Breast epithelium (tissue), 3 donors: ENCODE results near the gene ME3.

Source experiments
- POLR2A ChIP-seq: fragments of 450-650 bp; IDR thresholded peaks from one replicate; pipeline ENCODE4 v1.6.1; 2016; ENCODE audit warnings: antibody characterized with exemption, mild to moderate bottlenecking, moderate library complexity
- POLR2AphosphoS5 ChIP-seq, 3 donors: sonication (generic); formaldehyde crosslinking; IDR thresholded peaks; one replicate each; pipeline ENCODE4 v1.6.1; 2017; ENCODE audit warnings: antibody characterized with exemption in 3 of 3
- TF ChIP-seq, protein P1 (sequence below), 3 donors: fragments of 450-650 bp; IDR thresholded peaks; one replicate each; pipeline ENCODE4 v1.5.1; 2016 to 2017; ENCODE audit warnings: antibody characterized with exemption in 3 of 3, mild to moderate bottlenecking in 3 of 3, moderate library complexity in 3 of 3

- TF ChIP-seq, protein P1, sequence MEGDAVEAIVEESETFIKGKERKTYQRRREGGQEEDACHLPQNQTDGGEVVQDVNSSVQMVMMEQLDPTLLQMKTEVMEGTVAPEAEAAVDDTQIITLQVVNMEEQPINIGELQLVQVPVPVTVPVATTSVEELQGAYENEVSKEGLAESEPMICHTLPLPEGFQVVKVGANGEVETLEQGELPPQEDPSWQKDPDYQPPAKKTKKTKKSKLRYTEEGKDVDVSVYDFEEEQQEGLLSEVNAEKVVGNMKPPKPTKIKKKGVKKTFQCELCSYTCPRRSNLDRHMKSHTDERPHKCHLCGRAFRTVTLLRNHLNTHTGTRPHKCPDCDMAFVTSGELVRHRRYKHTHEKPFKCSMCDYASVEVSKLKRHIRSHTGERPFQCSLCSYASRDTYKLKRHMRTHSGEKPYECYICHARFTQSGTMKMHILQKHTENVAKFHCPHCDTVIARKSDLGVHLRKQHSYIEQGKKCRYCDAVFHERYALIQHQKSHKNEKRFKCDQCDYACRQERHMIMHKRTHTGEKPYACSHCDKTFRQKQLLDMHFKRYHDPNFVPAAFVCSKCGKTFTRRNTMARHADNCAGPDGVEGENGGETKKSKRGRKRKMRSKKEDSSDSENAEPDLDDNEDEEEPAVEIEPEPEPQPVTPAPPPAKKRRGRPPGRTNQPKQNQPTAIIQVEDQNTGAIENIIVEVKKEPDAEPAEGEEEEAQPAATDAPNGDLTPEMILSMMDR (IDR thresholded peaks at IDR 0.05): no peak
- TF ChIP-seq POLR2A (no peak), POLR2AphosphoS5 (IDR thresholded peaks at IDR 0.05) (no peak)
Measured at GRCh38 chr11:86576946-86577624, 95.3 kb downstream of the ME3 start.
